Muscle layer of colon (tissue), 2 donors: ENCODE measurements around the gene AURKA.
A peak's percentile ranks its signal among the peaks of the same experiment; 100 is the strongest.

Experiments
- H3K27ac ChIP-seq: one replicate; pipeline ENCODE4 v1.7.0; 2013; ENCODE audit warnings: low read depth, mild to moderate bottlenecking, low read length, moderate library complexity
- H3K27me3 ChIP-seq, 2 donors: one replicate each; pipeline ENCODE4 v1.7.0; 2013; ENCODE audit warnings: low read length in 2 of 2, mild to moderate bottlenecking in 2 of 2; ENCODE audit not compliant: insufficient read depth in 2 of 2, control insufficient read depth in 1 of 2
- H3K36me3 ChIP-seq: one replicate; pipeline ENCODE4 v1.7.0; 2013; ENCODE audit warnings: mild to moderate bottlenecking, low read length; ENCODE audit not compliant: insufficient read depth
- H3K4me1 ChIP-seq: one replicate; pipeline ENCODE4 v1.7.0; 2013; ENCODE audit warnings: mild to moderate bottlenecking, low read length; ENCODE audit not compliant: insufficient read depth
- H3K4me3 ChIP-seq, 2 donors: one replicate each; pipeline ENCODE4 v1.7.0; 2013; ENCODE audit warnings: low read length in 2 of 2, low read depth in 1 of 2, mild to moderate bottlenecking in 1 of 2, moderate library complexity in 1 of 2
- H3K9ac ChIP-seq: one replicate; pipeline ENCODE4 v1.7.0; 2013; ENCODE audit warnings: low read length
- H3K9me3 ChIP-seq: one replicate; pipeline ENCODE4 v1.7.0; 2013; ENCODE audit warnings: mild to moderate bottlenecking, low read length
- donor health status: abdominal sarcoma.
- donor health status: Adenocarcinoma of cecum.

AURKA gene

GRCh38 chr20:56368351-56369134 lies 23.5 kb downstream of the AURKA start:
- no peak overlapping the region for H3K27ac ChIP-seq
- H3K36me3 ChIP-seq: peaks cover 17% of the 10 kb centered on the region

GRCh38 chr20:56363491-56363890 lies 28.5 kb downstream of the AURKA start:
- Histone ChIP-seq H3K9me3 (no peaks in the 10 kb centered on the region), H3K27me3 (no peaks in the 10 kb centered on the region), H3K27ac (no peak overlapping the region), H3K36me3 (peaks cover 17% of the 10 kb centered on the region), H3K4me3 (no peak overlapping the region), H3K4me1 (peaks cover 30% of the 10 kb centered on the region), H3K9ac (no peak overlapping the region)

More at GRCh38 chr20:56368351-56369134, 23.5 kb downstream of the AURKA start:
- Histone ChIP-seq H3K4me1 (peaks cover 2% of the 10 kb centered on the region), H3K27me3 (no peaks in the 10 kb centered on the region), H3K4me3 (no peak overlapping the region), H3K9me3 (no peaks in the 10 kb centered on the region), H3K9ac (no peak overlapping the region)

GRCh38 chr20:56362833-56363413 lies 29.1 kb downstream of the AURKA start:
- no peaks in the 10 kb centered on the region for H3K9me3 ChIP-seq
- peaks cover 17% of the 10 kb centered on the region for H3K36me3 ChIP-seq
- H3K27me3 ChIP-seq: no peaks in the 10 kb centered on the region
- no peak overlapping the region for H3K4me3 ChIP-seq
- peaks cover 34% of the 10 kb centered on the region for H3K4me1 ChIP-seq
- H3K9ac ChIP-seq: no peak overlapping the region
- no peak overlapping the region for H3K27ac ChIP-seq

GRCh38 chr20:56361900-56362299 lies 30.1 kb downstream of the AURKA start:
- Histone ChIP-seq H3K9me3 (no peaks in the 10 kb centered on the region), H3K4me3 (no peak overlapping the region), H3K27ac (no peak overlapping the region), H3K9ac (no peak overlapping the region), H3K36me3 (peaks cover 12% of the 10 kb centered on the region), H3K27me3 (no peaks in the 10 kb centered on the region), H3K4me1 (peaks cover 34% of the 10 kb centered on the region)

- Histone ChIP-seq H3K9me3 (no peaks in the 10 kb centered on the region), H3K36me3 (peaks cover 2% of the 10 kb centered on the region), H3K4me3 (no peak overlapping the region), H3K9ac (no peak overlapping the region), H3K27ac (no peak overlapping the region), H3K4me1 (peaks cover 34% of the 10 kb centered on the region), H3K27me3 (no peaks in the 10 kb centered on the region)
Measured at GRCh38 chr20:56360908-56361205, 31.2 kb downstream of the AURKA start.

- Histone ChIP-seq H3K9ac (peak overlapping the region; percentile 82), H3K4me1 (peaks cover 34% of the 10 kb centered on the region), H3K27ac (peak overlapping the region; percentile 86)
Measured at GRCh38 chr20:56360133-56360907, 31.7 kb downstream of the AURKA start.

GRCh38 chr20:56359212-56360132 lies 32.5 kb downstream of the AURKA start:
- H3K9ac ChIP-seq: peak overlapping the region; percentile 82
- no peaks in the 10 kb centered on the region for H3K9me3 ChIP-seq
- no peaks in the 10 kb centered on the region for H3K36me3 ChIP-seq
- peak overlapping the region; percentile 84 to 97 for H3K4me3 ChIP-seq
- H3K4me1 ChIP-seq: peaks cover 34% of the 10 kb centered on the region
- H3K27me3 ChIP-seq: no peaks in the 10 kb centered on the region
- peak overlapping the region; percentile 86 for H3K27ac ChIP-seq

More at GRCh38 chr20:56360133-56360907, 31.7 kb downstream of the AURKA start:
- H3K27me3 ChIP-seq: no peaks in the 10 kb centered on the region
- H3K4me3 ChIP-seq: peak overlapping the region; percentile 84 to 97
- no peaks in the 10 kb centered on the region for H3K9me3 ChIP-seq
- no peaks in the 10 kb centered on the region for H3K36me3 ChIP-seq

GRCh38 chr20:56358600-56359211 lies 33.3 kb downstream of the AURKA start, which contains the start of gene FAM210B:
FAM210B (plus strand) TSS chr20:56358974; CDS start chr20:56359006, 32 bp downstream.
- Histone ChIP-seq H3K9ac (peak within 1 kb of the TSS; percentile 82), H3K27me3 (no peaks in the 10 kb centered on the region), H3K4me1 (peaks cover 34% of the 10 kb centered on the region), H3K27ac (peak within 1 kb of the TSS; percentile 86), H3K9me3 (no peaks in the 10 kb centered on the region), H3K4me3 (peak within 1 kb of the TSS; percentile 84 to 97), H3K36me3 (no peaks in the 10 kb centered on the region)

GRCh38 chr20:56358070-56358469 lies 33.9 kb downstream of the AURKA start:
- H3K4me1 ChIP-seq: peaks cover 28% of the 10 kb centered on the region
- peak overlapping the region; percentile 26 to 29 for H3K4me3 ChIP-seq
- no peaks in the 10 kb centered on the region for H3K27me3 ChIP-seq
- H3K36me3 ChIP-seq: no peaks in the 10 kb centered on the region
- H3K9ac ChIP-seq: no peak overlapping the region
- no peaks in the 10 kb centered on the region for H3K9me3 ChIP-seq
- no peak overlapping the region for H3K27ac ChIP-seq

GRCh38 chr20:56353356-56353755 lies 38.7 kb downstream of the AURKA start:
- Histone ChIP-seq H3K4me3 (no peak overlapping the region), H3K27me3 (no peaks in the 10 kb centered on the region)

More at GRCh38 chr20:56353356-56353755, 38.7 kb downstream of the AURKA start:
- Histone ChIP-seq H3K4me1 (peaks cover 3% of the 10 kb centered on the region), H3K9ac (no peak overlapping the region), H3K27ac (no peak overlapping the region), H3K9me3 (no peaks in the 10 kb centered on the region), H3K36me3 (no peaks in the 10 kb centered on the region)
